ENCODE data around the gene COQ2.
"Not testable (repeated sequence)": the region's sequence is repeated elsewhere in the genome, so short reads cannot be mapped to it uniquely, and the experiment has no call there.

COQ2 gene

DNA sequence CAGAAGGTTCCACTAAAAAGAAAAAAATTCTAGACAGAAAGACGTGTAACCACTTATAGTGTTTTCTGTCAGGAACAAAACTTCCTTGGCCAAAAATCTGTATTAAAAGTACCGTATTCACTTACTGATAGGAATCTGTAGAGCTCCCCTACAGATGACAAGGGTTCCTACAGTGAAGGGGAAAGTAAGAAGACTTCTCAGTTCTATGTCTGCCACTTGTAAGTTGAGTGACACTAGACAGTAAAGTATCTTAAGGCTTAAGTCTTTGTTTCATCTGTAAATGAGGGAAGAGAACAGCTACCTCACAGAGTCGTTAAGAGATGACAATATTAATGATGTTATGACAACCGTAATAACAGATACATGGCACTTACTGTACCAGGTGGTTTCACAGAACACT, 3.3 kb downstream of the COQ2 start:
- H3K4me3 ChIP-seq (ENCODE audit: low read depth, low read length) = no peak overlapping the region
- TF ChIP-seq CTCF (IDR thresholded peaks at IDR 0.05; ENCODE audit: borderline replicate concordance, insufficient read depth, low read depth, low read length) = no peak

GRCh38 chr4:83276299-83277040, 8.1 kb downstream of the COQ2 start:
- TF ChIP-seq CTCF (IDR thresholded peaks at IDR 0.05; ENCODE audit: borderline replicate concordance, insufficient read depth, low read depth, low read length) = no peak
- no peak overlapping the region for H3K4me3 ChIP-seq (ENCODE audit: low read depth, low read length)

DNA sequence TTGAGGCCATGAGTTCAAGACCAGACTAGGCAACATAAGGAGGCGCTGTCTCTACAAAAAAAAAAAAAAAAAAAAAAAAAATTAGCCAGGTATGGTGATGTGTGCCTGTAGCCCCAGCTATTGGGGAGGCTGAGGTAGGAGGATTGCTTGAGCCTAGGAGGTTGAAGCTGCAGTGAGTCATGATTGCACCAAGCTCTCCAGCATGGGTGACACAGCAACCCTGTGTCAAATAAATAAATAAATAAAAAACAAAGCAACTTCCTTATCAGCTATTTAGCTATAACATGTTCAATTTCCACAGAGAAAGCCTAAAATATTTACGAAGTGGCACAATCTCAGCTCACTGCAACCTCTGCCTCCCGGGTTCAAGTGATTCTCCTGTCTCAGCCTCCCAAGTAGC, 10.7 kb downstream of the COQ2 start:
- H3K4me3 ChIP-seq (ENCODE audit: low read depth, low read length) = not testable (repeated sequence)

- TF ChIP-seq CTCF (IDR thresholded peaks at IDR 0.05; ENCODE audit: borderline replicate concordance, insufficient read depth, low read depth, low read length) = no peak
- H3K4me3 ChIP-seq (ENCODE audit: low read depth, low read length) = no peak overlapping the region
These were observed 11.7 kb downstream of the COQ2 start for GRCh38 chr4:83272900-83273299.

- no peak overlapping the region for H3K4me3 ChIP-seq (ENCODE audit: low read depth, low read length)
These were observed 15.3 kb downstream of the COQ2 start for GRCh38 chr4:83269256-83269655.

DNA sequence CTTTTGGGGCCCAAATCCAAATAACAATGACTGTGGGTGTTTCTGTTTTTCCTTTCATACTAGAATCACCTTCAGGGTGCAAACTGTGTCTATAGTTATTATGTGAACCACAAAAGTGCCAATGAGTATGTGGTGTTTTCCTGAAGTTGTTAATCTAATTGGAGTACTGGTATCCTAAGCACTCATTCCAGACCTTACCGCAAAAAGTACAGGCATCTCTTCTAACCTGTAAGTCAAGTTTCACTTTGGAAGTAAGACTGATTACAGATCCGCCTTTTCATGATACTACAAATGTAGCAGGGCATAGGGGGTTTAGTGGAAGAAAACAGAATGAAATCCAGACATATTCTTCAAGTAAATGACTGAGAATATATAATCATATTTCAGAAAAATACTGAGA, 16.1 kb downstream of the COQ2 start:
- H3K4me3 ChIP-seq (ENCODE audit: low read depth, low read length) = no peak overlapping the region
- no peak for TF ChIP-seq CTCF (IDR thresholded peaks at IDR 0.05; ENCODE audit: borderline replicate concordance, insufficient read depth, low read depth, low read length)

More at GRCh38 chr4:83269256-83269655, 15.3 kb downstream of the COQ2 start:
- TF ChIP-seq CTCF (IDR thresholded peaks at IDR 0.05; ENCODE audit: borderline replicate concordance, insufficient read depth, low read depth, low read length) = no peak

DNA sequence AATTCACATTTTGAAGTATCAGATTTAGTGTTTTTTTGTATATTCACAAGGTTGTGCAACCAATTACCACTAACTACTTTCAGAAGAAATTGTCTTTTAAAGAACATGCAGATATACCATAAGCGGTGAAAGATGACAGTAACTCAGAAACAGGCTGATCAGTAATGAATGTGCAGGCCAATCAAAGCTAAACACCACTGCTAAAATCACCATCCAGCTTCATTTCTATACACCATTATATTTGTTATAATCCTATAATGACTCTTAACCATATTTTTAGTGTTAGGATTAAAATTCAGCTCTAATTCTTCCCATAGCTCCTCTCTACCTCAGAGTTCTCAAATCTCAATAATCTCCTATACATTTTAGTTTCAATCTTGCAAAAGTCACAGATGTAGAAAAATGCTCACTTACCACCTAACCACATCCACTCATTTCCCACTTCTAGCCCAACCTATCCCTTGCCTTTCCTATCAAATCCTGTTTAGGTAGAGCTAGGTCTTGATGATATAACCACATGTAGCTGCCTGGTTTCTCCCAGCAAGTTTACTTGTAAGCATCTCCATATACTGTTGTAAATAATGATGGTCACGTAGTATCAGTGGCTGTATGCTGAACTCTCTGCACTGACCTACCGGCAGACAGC, 16.6 kb downstream of the COQ2 start:
- H3K4me3 ChIP-seq (ENCODE audit: low read depth, low read length) = no peak overlapping the region
- TF ChIP-seq CTCF (IDR thresholded peaks at IDR 0.05; ENCODE audit: borderline replicate concordance, insufficient read depth, low read depth, low read length) = no peak
